GM12878 (cell line): Measurements from ENCODE around the gene SENP5.

Source experiments
- CTCF ChIP-seq, 3 experiments: IDR thresholded peaks in 2 of 3; conservative IDR thresholded peaks in 1 of 3; 2 replicates each; pipeline ENCODE4 v1.5.1; 2011; ENCODE audit warnings: low read depth in 3 of 3, low read length in 3 of 3, mild to moderate bottlenecking in 3 of 3, control low read depth in 2 of 3, moderate library complexity in 2 of 3, inconsistent platforms in 1 of 3, mixed read lengths in 1 of 3; ENCODE audit not compliant: control insufficient read depth in 2 of 3, insufficient read depth in 1 of 3; ENCODE audit errors: extremely low read depth in 1 of 3
- ELK1 ChIP-seq: IDR thresholded peaks from 2 replicates; pipeline ENCODE4 v1.6.1; 2012; ENCODE audit warnings: low read depth, low read length, improper control_type of control experiment
- MXI1 ChIP-seq: fragments of 150-350 bp; IDR thresholded peaks from 2 replicates; pipeline ENCODE4 v1.6.1; 2011; ENCODE audit warnings: low read depth, mild to moderate bottlenecking, inconsistent platforms, low read length, improper control_type of control experiment
- POLR2A ChIP-seq: IDR thresholded peaks from 2 replicates; pipeline ENCODE4 v1.6.1; 2011; ENCODE audit warnings: low read depth, mild to moderate bottlenecking, low read length
- TARDBP ChIP-seq: IDR thresholded peaks from 2 replicates; pipeline ENCODE4 v1.6.1; 2016; ENCODE audit warnings: borderline replicate concordance
- TF ChIP-seq, protein P1 (sequence below): IDR thresholded peaks from 2 replicates; pipeline ENCODE4 v1.6.1; 2012; ENCODE audit warnings: mild to moderate bottlenecking, low read depth, low read length

GRCh38 chr3:196949750-196950149 lies 82.0 kb downstream of the SENP5 start:
- TF ChIP-seq ELK1, result no peak
- TF ChIP-seq, protein P1, sequence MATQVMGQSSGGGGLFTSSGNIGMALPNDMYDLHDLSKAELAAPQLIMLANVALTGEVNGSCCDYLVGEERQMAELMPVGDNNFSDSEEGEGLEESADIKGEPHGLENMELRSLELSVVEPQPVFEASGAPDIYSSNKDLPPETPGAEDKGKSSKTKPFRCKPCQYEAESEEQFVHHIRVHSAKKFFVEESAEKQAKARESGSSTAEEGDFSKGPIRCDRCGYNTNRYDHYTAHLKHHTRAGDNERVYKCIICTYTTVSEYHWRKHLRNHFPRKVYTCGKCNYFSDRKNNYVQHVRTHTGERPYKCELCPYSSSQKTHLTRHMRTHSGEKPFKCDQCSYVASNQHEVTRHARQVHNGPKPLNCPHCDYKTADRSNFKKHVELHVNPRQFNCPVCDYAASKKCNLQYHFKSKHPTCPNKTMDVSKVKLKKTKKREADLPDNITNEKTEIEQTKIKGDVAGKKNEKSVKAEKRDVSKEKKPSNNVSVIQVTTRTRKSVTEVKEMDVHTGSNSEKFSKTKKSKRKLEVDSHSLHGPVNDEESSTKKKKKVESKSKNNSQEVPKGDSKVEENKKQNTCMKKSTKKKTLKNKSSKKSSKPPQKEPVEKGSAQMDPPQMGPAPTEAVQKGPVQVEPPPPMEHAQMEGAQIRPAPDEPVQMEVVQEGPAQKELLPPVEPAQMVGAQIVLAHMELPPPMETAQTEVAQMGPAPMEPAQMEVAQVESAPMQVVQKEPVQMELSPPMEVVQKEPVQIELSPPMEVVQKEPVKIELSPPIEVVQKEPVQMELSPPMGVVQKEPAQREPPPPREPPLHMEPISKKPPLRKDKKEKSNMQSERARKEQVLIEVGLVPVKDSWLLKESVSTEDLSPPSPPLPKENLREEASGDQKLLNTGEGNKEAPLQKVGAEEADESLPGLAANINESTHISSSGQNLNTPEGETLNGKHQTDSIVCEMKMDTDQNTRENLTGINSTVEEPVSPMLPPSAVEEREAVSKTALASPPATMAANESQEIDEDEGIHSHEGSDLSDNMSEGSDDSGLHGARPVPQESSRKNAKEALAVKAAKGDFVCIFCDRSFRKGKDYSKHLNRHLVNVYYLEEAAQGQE, result no peak
- TF ChIP-seq CTCF (IDR thresholded peaks at IDR 0.05 in 2 of 3, conservative IDR thresholded peaks at IDR 0.05 in 1 of 3; ENCODE audit: control insufficient read depth in 2 of 3, extremely low read depth in 1 of 3, insufficient read depth in 1 of 3, low read depth in 3 of 3, low read length in 3 of 3), result no peak
- no peak for TF ChIP-seq TARDBP
- TF ChIP-seq MXI1, result no peak
- no peak for TF ChIP-seq POLR2A
